ENCODE results near the gene USP27X.
A peak's percentile ranks its signal among the peaks of the same experiment; 100 is the strongest.

USP27X gene
- total RNA-seq, result 4.4 to 5.3 reads per million in 2 donors

DNA sequence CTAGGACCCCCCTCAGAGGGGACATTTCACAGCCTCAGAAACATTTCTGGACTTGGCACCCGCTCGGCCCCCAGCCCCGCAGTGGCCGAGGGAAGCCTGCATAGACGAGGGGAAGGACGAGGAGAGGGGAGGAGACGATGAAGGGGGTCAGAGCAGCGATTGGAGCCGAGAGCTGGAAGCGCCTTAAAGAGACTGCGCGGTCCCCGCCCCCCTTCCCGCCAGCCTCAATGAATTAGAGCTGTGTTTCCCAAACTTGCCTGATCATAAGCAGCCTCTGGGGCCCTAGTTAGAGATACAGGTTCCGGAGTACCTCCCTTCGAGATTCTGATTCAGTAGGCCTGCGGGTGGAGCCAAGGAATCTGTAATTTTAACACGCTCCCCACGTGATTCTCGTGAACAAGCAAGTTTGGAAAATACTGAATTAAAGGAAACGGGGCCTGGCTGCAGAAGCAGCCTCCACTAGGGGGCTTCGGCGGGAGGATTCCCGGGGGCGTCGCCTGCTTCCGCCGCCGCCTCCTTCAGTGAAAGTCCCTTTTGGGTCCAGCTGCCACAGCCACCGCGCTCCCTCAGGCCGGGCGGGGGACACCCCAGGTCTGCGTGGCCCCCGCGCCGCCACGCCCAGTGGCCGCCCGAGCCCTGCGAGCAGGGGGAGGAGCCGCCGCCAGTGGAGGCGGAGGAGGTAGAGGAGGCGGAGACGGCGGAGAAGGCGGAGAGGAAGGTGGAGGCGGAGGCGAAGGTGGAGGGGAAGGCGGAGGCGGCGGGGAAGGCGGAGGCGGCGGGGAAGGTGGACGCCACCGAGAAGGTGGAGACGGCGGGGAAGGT, at the start of gene USP27X:
Gene USP27X (plus strand): TSS at position 651 of the 822 bp plus-strand sequence. CDS start 824 bp downstream, outside the sequence.
- DNase-seq, result peak; percentile 51 to 87 (median 75)

DNA sequence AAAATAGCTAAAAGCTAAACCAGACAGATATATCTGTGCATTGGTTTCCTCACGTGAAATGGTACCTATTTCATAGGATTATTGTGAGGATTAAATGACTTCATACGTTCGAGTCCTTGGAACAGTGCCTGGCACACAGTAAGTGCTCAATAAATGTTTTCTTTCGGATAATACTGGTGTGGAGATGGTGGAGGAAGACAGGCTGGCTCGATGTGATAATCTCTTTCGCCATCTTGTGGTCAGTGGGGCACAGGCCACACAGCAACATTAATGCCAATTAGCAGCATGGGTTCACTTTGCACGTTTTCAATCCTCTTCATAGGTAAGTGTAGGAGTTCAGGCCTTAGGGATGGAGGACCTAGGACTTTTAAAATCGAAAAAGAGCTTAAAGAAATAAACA, 40.9 kb upstream of the USP27X start:
- DNase-seq, result peak in 1 of 5 experiments; percentile 1

DNA sequence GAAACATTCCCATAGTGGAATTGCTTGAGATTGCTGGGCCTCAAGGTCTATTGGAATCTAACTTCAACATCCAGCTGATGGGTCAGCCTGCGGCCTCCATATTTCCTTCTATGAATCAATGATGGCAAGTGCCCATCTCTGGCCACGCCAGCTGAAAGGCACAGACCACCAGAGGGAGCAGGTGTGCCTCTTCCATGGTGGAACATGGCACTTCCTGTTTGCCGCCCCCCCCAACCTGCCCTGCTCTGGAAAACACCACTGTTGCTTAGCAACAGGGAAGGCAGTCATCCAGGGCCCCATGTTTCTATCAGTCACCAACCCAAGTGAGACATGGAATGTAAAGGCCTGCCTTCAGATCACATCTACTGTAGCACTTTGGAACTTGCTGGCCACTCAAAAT, 38.6 kb upstream of the USP27X start:
- DNase-seq, result peak in 4 of 5 experiments; percentile 0 to 17 (median 2)

DNA sequence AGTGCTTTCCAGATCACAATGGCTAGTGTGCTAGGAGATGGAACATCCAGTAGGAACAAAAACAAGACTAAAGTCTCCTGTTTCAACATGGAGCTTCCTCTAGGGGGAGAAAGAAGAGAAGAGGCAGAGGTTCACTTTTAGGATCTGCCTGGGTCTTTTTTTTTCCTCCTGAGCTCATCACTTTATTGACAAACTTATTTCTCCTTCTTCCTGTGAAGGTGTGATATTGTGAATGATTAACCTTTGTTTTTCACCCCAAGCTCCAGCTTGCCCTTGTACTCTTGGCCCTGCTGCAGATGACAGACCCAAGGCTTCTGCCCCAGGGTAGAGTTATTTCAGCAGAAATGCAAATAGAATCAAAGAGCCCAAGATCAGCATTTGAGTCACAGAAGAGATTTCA, 36.7 kb upstream of the USP27X start:
- no peak for DNase-seq

DNA sequence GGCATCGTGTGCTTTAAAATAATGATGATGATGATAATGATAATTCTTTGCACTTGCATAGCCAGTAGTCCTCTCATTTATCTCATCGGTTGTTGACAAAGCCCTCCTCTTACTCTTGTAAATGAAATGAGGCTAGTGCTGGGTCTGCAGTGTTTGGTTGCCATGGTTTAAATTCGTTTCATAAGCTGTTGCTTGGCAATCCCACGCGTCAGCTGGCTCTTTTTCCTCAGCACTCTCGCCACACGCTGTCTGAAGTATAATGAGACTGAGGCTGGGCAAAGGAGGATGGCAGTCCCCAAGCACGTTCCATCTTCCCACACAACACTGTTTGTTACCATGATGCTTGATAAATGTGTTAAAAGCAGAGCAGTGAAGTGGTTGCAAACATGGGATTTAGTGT, 34.7 kb upstream of the USP27X start:
- DNase-seq, result no peak

DNA sequence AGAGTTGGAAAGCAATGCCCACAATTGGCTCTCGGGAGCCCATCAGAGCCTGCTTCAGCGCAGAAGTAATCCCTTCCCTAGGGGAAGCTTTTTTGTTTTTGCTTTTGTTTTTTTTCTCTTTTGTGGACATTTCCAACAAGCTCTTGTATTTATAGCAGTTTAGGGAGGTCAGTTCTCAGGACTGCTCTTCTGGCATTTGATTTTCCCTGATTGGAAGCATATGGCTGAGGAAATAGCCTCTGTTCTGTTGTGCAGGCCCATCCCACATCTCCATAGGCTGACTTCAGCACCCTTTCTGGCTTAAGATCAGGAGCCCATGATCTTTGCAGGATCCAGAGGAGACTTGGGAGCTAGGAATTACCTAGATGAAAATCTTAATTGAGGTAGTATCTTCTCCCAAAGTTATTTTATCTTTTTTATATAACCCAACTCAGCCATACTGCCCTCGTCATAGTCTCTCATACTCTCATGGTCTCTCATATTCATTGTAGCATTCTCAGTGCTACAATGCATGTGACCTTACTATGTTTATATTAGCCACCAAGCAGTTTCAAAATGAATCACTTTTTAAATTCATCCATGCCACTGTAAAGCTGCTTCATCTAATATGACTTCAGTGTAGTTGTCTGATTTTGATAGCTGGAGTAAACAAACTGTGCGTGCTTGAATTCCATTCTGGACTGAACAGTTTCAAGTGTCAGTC, 33.4 kb upstream of the USP27X start:
- no peak for DNase-seq

DNA sequence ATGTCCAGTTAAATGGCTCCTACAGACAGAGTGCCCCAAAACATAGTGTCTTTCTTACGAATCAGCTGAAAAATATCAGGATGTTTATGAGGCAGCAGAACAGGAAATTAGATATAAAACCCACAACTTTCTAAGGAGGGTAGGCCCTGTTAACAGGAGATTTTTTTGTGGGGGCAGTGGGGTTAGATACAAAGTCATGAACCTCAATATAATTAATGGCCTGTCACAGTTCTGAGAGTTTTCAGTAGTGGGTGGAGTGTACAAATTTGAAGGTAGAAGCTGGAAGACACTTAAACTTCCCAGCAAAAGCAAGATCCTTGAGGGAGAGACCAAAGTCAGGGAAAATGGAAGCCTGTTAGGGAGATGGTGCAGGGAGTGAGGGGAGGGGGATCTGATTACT, 32.8 kb upstream of the USP27X start:
- no peak for DNase-seq

DNA sequence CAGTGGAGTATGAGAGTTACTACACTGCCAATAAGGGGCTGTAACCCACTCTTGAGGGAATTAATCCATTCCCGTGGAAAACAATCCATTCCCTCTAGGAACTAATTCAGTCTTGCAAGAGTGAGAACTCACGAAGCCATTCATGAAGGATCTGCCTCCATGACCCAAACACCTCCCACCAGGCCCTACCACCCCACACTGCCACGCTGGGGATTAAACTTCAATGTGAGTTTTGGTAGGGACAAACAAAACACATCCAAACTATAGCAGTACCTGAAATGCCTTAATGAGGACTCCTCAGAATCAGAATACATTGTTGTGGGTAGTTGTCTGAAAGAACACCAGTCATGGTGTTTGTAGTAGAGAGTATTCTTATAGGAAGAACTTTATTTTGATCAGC, 31.0 kb upstream of the USP27X start:
- no peak for DNase-seq

DNA sequence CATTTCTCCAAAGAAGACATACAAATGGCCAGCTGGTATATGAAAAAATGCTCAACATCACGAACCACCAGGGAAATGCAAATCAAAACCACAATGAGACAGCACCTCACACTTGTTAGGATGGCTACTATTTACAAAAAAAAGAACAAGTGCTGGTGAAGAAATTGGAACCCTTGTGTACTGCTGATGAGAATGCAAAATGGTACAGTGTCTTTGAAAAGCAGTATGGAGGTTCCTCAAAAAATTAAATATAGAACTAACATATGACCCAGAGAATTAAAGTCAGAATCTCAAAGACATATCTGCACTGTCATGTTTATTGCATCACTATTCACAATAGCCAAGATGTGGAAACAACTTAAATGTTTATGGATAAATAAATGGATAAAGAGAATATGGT, 29.3 kb upstream of the USP27X start:
- DNase-seq, result no peak

DNA sequence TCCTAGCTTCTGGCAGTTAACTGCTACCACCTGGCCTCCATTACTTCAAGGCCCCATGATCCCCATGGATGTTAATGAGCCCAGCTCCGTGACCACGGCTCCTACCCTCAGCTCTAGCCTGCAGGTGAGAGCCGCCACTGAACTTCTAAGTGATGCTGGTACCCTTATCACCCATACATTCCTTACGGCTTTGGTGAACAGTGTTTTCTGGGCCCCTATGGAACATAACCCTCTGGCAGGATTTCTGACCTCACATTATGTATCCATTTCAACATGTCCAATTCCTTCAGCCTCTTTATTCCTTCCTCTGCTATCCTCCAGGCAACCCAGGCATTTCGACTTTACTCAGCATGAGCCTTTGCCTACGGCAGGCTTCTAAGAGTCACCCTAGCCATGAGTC, 25.6 kb upstream of the USP27X start:
- DNase-seq, result no peak

DNA sequence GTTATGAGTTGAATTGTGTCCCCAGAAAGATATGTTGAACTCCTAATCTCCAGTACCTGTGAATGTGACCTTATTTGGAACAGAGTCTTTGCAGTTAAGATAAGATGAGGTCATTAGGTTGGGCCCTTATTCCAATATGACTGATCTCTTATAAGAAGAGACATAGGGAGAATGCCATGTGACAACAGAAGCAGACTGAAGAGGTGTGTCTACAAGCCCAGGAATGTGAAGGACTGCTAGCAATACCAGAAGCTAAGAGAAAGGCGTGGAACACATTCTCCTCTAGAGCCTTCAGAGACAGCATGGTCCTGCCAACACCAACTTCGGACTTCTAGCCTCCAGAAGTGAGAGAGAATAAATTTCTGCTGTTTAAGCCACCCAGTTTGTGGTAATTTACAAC, 22.5 kb upstream of the USP27X start:
- DNase-seq, result no peak

DNA sequence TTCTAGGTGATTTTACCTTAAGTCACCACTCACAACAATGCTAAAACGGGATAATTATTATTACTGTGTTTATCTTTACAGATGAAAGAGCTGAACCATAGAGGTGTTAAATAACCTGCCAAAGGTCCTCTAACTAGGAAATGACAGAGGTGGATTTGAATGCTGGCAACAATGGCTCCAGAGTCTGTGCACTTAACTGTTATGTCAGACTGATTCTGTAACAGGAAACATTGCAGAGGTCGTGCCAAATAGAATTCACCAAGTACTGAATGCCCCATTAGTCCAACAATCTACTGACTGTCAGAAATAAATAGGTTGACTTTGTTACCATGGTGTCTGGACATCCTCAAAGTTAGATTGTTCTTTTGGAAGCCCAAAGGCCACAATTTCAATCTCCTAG, 20.9 kb upstream of the USP27X start:
- no peak for DNase-seq

DNA sequence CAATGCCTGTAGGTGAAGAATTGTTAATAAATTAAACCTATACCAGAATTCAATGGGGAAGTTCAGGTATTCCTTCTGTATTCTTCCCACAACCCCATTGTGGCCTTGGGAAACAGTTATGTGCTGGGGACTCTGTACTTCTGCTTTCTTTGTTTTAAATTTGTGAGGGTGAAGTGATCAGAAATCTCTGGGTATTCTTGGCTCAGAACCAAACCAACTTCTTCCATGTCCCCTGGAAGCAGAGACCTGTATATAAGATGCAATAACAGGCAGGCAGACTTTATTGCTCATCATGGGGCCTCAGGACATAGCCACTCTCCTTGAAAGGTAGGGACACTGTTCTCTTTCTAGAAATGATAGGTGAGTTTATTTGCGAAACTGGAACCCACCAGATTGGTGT, 19.8 kb upstream of the USP27X start:
- no peak for DNase-seq

DNA sequence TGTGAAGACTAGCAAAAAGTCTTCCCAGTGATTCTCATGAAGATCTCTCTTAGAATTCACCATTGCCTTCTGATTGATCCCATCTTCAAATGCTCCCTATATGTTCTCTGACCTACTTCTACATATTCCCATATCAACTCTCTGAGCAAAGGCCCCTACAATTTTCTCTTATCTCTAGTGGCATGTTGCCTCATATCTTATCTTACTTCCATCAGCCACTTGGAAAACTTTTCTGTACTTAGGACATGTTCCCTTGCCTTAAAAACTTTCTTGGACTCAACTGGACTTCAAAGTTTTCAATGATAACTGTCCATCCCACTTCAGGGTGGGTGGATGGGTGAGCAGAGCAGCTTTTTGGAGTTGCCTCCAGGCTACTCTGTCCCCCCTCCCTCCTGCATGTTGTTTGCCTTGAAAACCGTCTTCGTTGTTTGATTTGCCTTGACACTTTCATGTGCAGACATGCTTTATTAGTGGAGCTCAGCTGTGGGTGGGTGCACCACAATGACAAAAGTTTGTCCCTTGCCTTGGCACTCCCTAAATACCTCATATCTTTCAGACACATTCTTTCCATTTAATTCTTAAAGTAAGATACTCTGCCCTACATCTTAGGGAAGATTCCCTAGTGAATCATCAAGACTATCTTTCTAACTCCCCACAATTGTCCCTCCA, 18.3 kb upstream of the USP27X start:
- DNase-seq, result no peak

DNA sequence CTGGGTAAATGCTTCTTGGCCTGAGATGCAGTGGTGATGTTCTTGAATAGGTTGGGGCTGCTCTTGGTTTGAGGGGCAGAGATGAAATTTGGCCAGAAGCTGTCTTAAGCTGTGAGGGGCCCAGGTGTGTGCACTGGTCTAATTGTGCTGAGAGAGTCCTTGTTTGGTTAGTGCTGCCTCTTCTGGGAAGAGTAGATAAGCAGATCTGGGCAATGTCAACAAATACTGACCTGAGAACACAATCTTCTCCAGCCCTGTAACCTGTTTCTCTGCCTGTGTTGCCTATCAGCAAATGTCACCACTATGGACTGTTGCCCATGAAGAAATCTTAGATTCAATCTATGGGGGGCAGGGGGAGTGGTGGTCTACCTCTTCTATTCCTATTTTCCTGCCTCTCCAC, 17.2 kb upstream of the USP27X start:
- DNase-seq, result no peak

DNA sequence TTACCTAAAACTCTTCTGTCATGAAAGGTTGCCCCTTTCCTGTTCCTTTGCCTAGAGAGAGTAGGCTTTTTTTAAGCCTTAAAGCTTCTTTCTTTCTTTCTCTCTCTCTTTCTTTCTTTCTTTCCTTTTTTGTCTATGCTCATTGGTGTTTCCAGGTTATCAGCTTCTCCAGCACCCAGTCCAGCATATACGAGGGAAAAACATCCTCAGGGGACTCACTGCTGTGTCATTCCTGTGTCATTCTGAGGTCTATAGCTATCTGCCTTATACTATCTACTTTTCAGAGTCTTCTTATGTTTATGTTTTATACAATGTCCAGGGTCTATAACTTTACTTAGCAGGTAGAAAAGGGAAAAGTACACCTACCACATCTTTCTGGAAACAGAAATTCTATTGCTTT, 10.5 kb upstream of the USP27X start:
- no peak for DNase-seq

DNA sequence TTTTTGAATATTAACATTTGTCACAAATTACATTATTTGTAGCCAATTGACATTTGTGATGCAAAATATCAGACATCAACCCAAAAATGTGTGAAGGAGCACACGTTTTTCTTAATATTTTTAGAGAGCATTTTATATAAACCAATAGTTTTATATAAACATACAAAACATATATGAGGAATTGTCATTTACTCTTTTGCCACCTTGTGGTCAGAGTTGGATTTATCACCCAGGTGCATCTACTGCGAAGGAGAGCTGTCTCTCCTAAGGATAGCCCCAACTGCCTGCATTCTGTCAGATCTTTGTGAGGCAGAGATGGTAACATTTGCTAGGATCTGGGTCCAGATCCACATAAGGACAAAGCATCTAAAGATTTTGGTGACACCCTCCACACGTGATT, 2.5 kb upstream of the USP27X start:
- DNase-seq, result peak in 2 of 5 experiments; percentile 1 to 47

DNA sequence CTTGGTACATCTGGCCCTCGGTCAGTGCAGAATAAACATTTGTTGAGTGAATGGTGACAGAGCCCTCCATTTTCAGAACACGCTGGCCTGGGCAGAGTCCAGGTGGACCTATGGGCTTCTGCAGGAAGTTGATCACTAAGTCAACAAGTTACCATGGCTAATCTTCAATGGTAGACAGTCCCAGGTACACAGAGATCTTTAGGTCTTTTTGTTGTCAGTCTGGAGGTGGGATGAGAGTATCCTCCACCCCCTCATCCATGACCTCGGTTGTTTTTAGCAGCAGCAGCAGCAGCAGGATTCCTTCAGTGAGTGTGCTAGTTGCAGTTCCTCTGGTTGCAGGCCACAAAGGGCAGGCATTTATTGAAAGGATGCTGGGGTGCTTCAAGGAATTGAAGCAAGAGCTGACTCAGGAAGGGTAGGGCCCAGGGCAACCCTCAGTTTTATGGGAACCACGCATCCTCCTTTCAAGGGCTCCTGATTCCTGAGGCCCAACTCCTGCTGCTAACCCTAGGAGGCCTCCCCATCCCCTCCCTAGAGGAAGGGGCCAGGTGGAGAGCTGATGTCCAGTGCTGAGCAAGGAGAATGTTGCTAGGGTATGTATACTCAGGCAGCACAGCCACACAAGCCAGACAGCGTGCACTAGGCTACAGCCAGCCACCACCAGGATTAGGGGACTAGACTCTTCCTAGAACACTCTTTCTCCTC, 1.7 kb upstream of the USP27X start:
- DNase-seq, result no peak

DNA sequence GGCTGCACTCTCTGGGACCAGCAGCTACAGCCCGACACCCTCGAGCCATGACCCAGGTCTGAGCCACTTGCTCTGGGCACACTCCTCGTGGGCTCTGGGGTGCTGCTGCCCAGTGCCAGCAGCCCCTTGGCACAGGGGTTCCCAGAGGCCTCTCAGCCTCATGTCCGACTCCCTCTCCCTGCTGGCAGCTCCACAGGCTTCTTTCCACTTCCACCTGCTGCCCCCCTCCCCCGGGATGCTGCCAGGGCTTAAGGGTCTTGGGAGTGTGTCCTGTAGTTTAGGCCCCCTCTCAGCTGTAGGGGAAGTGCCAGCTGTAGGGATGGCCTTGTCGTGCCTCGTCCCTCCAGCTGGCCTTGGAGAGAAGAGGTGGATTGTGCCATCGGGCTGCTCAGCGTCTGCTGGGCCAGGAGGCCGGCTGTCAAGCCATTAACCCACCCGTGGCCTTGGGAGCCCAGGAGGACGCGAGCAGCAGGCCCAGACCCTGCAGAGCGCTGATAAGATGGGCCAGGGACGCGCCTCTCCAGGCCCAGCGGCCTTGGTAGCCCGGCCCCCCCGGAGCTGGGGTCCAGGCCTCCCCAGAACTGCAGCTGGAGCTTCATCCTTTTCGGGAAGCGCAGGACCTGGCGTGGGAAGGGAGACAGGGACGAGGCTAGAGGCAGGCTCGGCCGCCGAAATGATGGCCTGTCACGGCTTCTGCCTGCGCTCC, 1.0 kb upstream of the USP27X start:
- no peak for DNase-seq

DNA sequence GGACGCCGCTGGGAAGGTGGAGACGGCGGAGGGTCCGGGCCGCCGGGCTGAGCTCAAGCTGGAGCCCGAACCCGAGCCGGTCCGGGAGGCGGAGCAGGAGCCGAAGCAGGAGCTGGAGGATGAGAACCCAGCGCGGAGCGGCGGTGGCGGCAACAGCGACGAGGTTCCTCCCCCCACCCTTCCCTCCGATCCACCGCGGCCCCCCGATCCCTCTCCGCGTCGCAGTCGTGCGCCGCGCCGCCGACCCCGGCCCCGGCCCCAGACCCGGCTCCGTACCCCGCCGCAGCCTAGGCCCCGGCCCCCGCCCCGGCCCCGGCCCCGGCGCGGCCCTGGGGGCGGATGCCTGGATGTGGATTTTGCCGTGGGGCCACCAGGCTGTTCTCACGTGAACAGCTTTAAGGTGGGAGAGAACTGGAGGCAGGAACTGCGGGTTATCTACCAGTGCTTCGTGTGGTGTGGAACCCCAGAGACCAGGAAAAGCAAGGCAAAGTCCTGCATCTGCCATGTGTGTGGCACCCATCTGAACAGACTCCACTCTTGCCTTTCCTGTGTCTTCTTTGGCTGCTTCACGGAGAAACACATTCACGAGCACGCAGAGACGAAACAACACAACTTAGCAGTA, 483 bp downstream of the USP27X start:
- DNase-seq, result peak in 1 of 5 experiments; percentile 24

DNA sequence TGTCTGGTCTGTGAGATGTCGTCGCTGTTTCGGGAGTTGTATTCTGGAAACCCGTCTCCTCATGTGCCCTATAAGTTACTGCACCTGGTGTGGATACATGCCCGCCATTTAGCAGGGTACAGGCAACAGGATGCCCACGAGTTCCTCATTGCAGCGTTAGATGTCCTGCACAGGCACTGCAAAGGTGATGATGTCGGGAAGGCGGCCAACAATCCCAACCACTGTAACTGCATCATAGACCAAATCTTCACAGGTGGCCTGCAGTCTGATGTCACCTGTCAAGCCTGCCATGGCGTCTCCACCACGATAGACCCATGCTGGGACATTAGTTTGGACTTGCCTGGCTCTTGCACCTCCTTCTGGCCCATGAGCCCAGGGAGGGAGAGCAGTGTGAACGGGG, 1.4 kb downstream of the USP27X start:
- DNase-seq, result no peak

Data from T-helper 2 cell (primary cell).